Vagina (tissue), 2 donors: Measurements from ENCODE around the gene PALM.
"Not testable (repeated sequence)": the region's sequence is repeated elsewhere in the genome, so short reads cannot be mapped to it uniquely, and the experiment has no call there.

Experiments used
- POLR2A ChIP-seq, 2 donors: fragments of 450-650 bp; IDR thresholded peaks; one replicate each; pipeline ENCODE4 v1.6.1; 2017; ENCODE audit warnings: antibody characterized with exemption in 2 of 2, mild to moderate bottlenecking in 2 of 2, moderate library complexity in 2 of 2
- POLR2AphosphoS5 ChIP-seq, 2 donors: sonication (generic); formaldehyde crosslinking; IDR thresholded peaks; one replicate each; pipeline ENCODE4 v1.9.0; 2017; ENCODE audit warnings: antibody characterized with exemption in 2 of 2, mild to moderate bottlenecking in 2 of 2, low read depth in 1 of 2; ENCODE audit not compliant: insufficient read depth in 1 of 2
- TF ChIP-seq, protein P1 (sequence below), 3 experiments: fragments of 450-650 bp in 2 of 3; fragments of 200-600 bp in 1 of 3; sonication (generic) in 1 of 3; IDR thresholded peaks; one replicate each; pipeline ENCODE4 v1.5.1; 2017 to 2019; ENCODE audit warnings: antibody characterized with exemption in 3 of 3, mild to moderate bottlenecking in 2 of 3, moderate library complexity in 2 of 3

GRCh38 chr19:740816-741505 lies 32.2 kb downstream of the PALM start:
- TF ChIP-seq, protein P1, sequence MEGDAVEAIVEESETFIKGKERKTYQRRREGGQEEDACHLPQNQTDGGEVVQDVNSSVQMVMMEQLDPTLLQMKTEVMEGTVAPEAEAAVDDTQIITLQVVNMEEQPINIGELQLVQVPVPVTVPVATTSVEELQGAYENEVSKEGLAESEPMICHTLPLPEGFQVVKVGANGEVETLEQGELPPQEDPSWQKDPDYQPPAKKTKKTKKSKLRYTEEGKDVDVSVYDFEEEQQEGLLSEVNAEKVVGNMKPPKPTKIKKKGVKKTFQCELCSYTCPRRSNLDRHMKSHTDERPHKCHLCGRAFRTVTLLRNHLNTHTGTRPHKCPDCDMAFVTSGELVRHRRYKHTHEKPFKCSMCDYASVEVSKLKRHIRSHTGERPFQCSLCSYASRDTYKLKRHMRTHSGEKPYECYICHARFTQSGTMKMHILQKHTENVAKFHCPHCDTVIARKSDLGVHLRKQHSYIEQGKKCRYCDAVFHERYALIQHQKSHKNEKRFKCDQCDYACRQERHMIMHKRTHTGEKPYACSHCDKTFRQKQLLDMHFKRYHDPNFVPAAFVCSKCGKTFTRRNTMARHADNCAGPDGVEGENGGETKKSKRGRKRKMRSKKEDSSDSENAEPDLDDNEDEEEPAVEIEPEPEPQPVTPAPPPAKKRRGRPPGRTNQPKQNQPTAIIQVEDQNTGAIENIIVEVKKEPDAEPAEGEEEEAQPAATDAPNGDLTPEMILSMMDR (IDR thresholded peaks at IDR 0.05): not testable (repeated sequence)
- not testable (repeated sequence) for TF ChIP-seq POLR2A (IDR thresholded peaks at IDR 0.05); POLR2AphosphoS5 (IDR thresholded peaks at IDR 0.05; ENCODE audit: insufficient read depth in 1 of 2, low read depth in 1 of 2)
